Head of caudate nucleus (tissue), 42 donors: ENCODE measurements around the gene RNF20.
"Not testable (repeated sequence)": the region's sequence is repeated elsewhere in the genome, so short reads cannot be mapped to it uniquely, and the experiment has no call there.

Experiments used
- DNase-seq, 42 donors: peaks; one replicate each; pipeline versions ENCODE4 v3.0.0 to v3.0.0-alpha.2; 2020 to 2021; ENCODE audit warnings: mixed read lengths in 7 of 42
- intact Hi-C: fragments of 100-400 bp; cut with DNase I; formaldehyde crosslinking; loops from one replicate; pipeline ENCODE4 v1.15.0; 2022

Gene RNF20

GRCh38 chr9:101579711-101580545 lies 46.3 kb downstream of the RNF20 start:
- no peak for DNase-seq
- intact Hi-C loops, result no loop called here

- intact Hi-C loops, result no loop called here
- DNase-seq, result no peak
These were observed 48.9 kb downstream of the RNF20 start for GRCh38 chr9:101582553-101582952.

DNA sequence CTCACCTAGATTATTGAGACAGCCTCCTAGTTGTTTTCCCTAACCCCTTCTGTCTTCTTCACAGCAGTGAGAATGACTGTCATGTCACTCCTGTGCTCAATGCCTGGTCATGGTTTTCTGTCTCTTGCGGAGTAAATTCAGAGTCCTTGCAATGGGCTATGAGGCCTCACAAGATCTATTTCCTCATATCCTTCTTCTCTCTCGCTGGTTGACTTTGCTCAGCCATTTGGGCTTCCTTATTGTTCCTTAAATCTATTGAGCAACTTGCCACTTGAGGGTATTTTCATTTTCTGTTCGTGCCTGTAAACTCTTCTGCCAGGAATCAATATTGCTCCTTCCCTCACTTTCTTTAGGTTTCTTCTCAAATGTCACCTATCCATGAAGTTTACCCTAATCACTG lies 52.1 kb downstream of the RNF20 start:
- DNase-seq, result peak in 1 of 42 donors; percentile 4
- intact Hi-C loops, result no loop called here

- intact Hi-C loops, result no loop called here
- DNase-seq, result no peak
These were observed 53.0 kb downstream of the RNF20 start for GRCh38 chr9:101586651-101587050.

DNA sequence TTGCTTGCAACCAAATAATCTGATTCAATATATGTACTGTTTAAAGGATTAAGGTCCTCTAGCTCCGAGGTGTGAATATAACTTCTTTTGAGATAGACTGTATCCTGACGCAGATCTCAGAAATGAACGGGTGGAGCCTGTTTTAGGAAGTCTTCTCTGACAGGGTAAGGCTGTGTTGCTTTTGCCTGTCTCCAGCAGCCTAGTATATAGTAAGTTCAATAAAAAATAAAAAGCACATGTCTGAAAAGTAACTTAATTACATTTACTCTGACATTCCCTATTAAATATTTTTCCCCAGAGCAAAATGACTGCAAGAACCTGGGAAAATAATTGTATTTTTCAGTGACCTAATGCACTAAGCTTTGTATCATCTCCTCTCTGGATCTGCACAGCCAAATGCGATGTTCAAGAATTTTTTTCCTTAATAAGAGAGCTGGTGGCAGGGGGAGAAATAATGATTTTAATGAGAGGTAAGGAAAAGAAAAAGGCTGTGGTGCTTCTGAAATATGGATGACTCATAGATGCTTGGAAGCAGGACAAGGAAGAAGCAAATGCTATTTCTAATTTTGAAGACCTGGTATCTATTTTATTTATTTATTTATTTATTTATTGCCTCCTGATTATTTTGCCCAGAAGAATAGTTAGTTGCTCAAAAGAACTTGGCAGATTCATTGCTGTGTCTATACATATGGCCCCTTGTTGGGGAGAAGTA lies 53.8 kb downstream of the RNF20 start:
- intact Hi-C loops, result no loop called here
- DNase-seq, result no peak

GRCh38 chr9:101590074-101590473 lies 56.4 kb downstream of the RNF20 start:
- intact Hi-C loops, DNase-seq: not testable (repeated sequence)

DNA sequence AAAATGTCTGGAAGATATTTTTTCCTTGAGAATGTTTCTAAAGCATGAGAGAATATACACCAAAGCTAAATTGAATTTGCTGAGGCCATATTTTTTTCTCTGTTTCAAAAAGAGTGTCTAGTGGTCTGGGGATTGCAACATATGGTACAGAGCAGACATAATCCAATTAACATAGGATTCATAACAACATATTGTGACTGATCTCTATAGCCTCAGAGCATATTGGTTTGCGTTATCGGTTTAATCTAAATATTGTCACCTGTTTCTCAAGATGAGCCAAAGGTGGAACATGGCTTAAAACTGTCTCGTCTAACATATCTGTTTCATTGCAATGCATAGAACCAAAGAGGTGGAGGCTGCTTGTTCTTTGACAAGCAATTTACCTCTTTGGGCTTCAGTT lies 57.2 kb downstream of the RNF20 start:
- DNase-seq, result no peak
- intact Hi-C loops, result no loop called here

DNA sequence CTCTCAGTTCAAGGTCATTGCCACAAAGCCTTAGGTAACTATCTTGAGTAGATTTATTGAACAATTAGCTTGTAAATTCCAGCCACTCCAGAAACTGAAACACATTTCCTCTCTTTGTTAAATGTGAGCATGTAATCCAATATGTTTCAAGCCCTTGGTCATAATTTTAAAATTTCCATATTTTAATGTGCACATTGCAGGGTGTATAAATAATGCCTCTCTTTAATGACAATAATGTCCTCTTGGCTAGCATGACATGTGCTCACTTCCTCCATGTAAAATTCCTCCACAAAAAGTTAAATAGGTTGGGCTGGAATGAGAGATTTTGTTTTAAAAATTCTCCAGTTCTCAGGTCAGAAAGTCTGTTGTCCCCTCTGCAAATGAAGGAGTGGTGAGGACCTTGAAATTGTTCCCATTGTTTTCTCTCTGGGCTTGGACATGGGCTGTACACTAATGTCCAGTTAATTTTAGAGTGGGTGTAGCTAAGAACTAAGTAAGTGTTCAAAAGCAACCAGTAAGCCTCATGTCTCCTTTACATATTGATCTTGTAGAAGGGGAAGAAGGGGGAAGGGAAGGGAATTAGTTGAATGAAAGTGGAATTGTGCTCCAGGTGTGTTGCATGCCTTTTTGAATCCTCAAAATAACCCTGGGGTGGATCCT lies 58.3 kb downstream of the RNF20 start:
- intact Hi-C loops, result no loop called here

DNA sequence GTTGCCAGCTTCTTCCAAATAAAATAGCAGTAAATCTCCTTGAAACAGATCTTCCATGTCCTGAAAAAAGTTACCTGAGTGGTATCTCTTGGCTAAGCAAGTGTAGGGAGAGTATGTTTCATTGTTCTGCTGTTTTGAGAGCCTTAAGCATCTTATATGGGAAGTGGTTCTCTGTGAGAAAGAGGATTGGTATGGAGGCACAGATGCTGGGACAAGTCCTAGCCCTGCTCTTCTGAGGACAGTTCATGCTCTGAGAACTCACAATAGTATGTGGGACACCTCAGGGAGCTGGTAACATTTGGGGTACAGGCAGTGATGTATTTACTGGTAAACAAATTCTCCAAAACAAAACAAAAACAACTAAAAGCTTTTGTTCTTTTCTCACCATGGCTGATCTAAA lies 59.1 kb downstream of the RNF20 start:
- intact Hi-C loops, result no loop called here
- DNase-seq, result no peak

More for the DNA sequence above, 58.3 kb downstream of the RNF20 start:
- no peak for DNase-seq

DNA sequence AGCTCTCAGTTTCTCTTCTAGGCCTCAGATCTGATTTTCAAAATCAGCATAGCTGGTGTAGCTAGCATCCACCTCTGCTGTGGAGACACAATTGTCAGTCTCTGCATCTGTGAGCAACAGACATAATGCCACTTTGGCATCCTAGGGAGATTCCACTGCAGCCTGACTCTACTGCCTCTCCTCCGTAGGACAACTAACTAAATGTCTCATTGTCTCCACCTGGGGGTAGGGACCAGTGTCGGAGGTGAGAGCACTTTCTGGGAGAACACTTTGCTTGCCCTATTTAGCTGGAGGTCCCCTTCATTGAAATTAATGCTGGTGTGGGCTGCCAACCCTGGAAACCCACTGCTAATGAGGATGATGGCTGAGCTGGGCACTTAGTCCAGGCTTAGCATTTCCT lies 59.7 kb downstream of the RNF20 start:
- no peak for DNase-seq
- intact Hi-C loops, result no loop called here

GRCh38 chr9:101594796-101595195 lies 61.1 kb downstream of the RNF20 start, which contains the start of gene PPP3R2:
TSS of gene PPP3R2 (minus strand) at chr9:101594969. CDS start at chr9:101594921, 48 bp downstream.
- intact Hi-C loops, result no loop called here
- no peak for DNase-seq

DNA sequence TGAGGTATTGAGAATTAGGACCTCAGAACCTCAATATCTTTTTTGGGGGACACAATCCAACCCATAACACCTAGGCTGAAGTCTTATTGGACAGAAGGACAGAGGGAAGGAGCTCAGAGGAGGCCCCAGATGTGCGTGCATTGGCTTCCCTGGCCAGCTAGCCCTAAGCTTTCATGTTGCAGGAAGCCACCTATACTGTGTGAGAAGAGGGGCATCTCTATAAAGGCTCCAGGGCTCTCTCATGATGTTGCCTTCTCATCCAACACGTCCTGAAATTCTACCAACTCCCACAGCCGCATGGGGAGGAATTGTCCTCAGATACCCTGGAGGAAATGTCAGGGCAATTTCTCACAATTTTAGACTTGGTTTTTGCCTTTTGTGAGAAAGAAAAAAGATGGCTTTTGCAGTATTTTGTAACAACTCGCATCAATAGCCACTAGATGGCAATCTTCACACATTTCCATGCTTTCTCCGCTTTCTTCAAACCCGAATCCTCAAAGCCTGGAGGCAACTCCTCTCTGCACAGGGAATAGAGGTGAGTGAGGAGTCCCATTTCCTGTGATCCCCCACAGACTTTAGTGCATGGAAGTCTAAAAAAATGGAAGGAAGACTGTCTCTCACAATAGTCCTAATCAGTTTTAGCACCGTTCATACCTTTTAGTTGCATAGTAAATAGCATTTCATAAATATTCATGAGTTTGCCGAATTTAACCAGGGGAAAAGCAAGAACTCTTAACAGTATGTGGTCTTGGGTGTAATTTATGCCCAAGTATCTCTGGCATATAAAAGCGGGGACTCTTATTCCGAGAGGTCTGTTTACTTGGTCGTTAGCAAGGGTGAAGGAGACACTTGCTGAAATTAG lies 68.5 kb downstream of the RNF20 start:
- DNase-seq, result peak in 24 of 42 donors; percentile 8 to 73 (median 40)
- intact Hi-C loops, result no loop called here

GRCh38 chr9:101604296-101604695 lies 70.6 kb downstream of the RNF20 start:
- DNase-seq, result no peak
- intact Hi-C loops, result no loop called here

DNA sequence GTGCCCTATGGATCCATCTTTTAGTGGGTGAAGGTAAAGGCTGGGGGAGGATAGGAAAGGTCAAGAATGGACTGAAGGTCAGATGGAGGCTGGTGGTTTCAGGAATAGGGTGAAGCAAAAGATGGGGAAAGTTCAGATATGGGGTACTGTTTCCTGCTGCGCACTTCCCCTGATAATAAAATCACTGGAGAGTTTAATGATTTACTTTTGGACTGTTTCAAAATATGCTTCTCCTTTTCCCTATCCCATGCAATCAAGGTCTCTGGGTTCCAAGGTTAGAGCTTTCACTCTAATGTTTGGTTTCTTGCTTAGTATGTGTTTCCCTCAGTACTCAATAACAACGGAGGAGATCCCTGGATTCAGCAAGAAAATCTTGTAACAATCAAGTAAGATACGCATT lies 71.9 kb downstream of the RNF20 start:
- no peak for DNase-seq
- intact Hi-C loops, result no loop called here
